SU-DHL-6 (cell line): ENCODE measurements around the gene ANXA2R.

Source experiments
- H2AFZ ChIP-seq: fragments of 200-600 bp; sonication (generic); 2 replicates; pipeline ENCODE4 v1.6.1; 2014; ENCODE audit warnings: low read depth, mild to moderate bottlenecking, moderate library complexity, mixed read lengths, antibody characterized with exemption, low read length; ENCODE audit not compliant: severe bottlenecking
- H3F3A ChIP-seq: fragments of 200-600 bp; shearing (Covaris generic); 2 replicates; pipeline ENCODE4 v1.6.0; 2016; ENCODE audit warnings: antibody characterized with exemption, mild to moderate bottlenecking; ENCODE audit not compliant: insufficient read depth
- H3K27ac ChIP-seq: fragments of 200-600 bp; sonication (generic); 2 replicates; pipeline ENCODE4 v1.5.1; 2016; ENCODE audit warnings: low read depth, mild to moderate bottlenecking, low read length, moderate library complexity, mixed read lengths
- H3K27me3 ChIP-seq: fragments of 200-600 bp; sonication (generic), shearing (Covaris generic); 2 replicates; pipeline ENCODE4 v1.6.0; 2014; ENCODE audit warnings: mild to moderate bottlenecking, low read length
- H3K36me3 ChIP-seq: fragments of 200-600 bp; sonication (generic); 2 replicates; pipeline ENCODE4 v1.6.1; 2014; ENCODE audit warnings: mild to moderate bottlenecking, low read length, mixed read lengths
- H3K4me2 ChIP-seq: fragments of 300-600, 200-600 bp; shearing (Covaris generic), sonication (generic); 2 replicates; pipeline ENCODE4 v1.6.0; 2014; ENCODE audit warnings: low read length, low read depth, mild to moderate bottlenecking; ENCODE audit not compliant: poor library complexity, severe bottlenecking
- H3K4me3 ChIP-seq: fragments of 200-600 bp; sonication (generic); 2 replicates; pipeline ENCODE4 v1.5.1; 2014; ENCODE audit warnings: antibody characterized with exemption, low read length, mild to moderate bottlenecking, mixed read lengths; ENCODE audit not compliant: insufficient read depth, poor library complexity, severe bottlenecking
- H3K79me2 ChIP-seq: fragments of 200-600 bp; sonication (generic); 2 replicates; pipeline ENCODE4 v1.6.1; 2014; ENCODE audit warnings: mild to moderate bottlenecking, low read length, moderate library complexity; ENCODE audit not compliant: insufficient read depth
- H3K9ac ChIP-seq: fragments of 200-600 bp; sonication (generic); 2 replicates; pipeline ENCODE4 v1.7.0; 2014; ENCODE audit warnings: mild to moderate bottlenecking, low read length
- H3K9me2 ChIP-seq: fragments of 200-600 bp; sonication (generic); replicated peaks from 2 replicates; pipeline ENCODE4 v1.6.1; 2014; ENCODE audit warnings: low read length; ENCODE audit not compliant: insufficient read depth
- H3K9me3 ChIP-seq: fragments of 200-600 bp; sonication (generic); 2 replicates; pipeline ENCODE4 v1.6.1; 2014; ENCODE audit warnings: low read length, mixed read lengths; ENCODE audit not compliant: insufficient read depth
- H4K20me1 ChIP-seq: fragments of 200-600 bp; sonication (generic); 2 replicates; pipeline ENCODE4 v1.6.1; 2014; ENCODE audit warnings: low read depth, mild to moderate bottlenecking, antibody characterized with exemption, low read length, moderate library complexity, mixed read lengths
- EZH2phosphoT487 ChIP-seq: fragments of 200-600 bp; sonication (generic), shearing (Covaris generic); conservative IDR thresholded peaks from 2 replicates; pipeline ENCODE4 v1.6.1; 2018; ENCODE audit warnings: mild to moderate bottlenecking, antibody characterized with exemption, low read length, moderate library complexity, mixed read lengths
- TF ChIP-seq, protein P1 (sequence below): fragments of 200-600 bp; sonication (generic); IDR thresholded peaks from one replicate; pipeline ENCODE4 v1.5.1; 2017; ENCODE audit warnings: antibody characterized with exemption, mild to moderate bottlenecking, low read length, moderate library complexity; ENCODE audit not compliant: insufficient read depth, poor library complexity, severe bottlenecking

Gene ANXA2R

DNA sequence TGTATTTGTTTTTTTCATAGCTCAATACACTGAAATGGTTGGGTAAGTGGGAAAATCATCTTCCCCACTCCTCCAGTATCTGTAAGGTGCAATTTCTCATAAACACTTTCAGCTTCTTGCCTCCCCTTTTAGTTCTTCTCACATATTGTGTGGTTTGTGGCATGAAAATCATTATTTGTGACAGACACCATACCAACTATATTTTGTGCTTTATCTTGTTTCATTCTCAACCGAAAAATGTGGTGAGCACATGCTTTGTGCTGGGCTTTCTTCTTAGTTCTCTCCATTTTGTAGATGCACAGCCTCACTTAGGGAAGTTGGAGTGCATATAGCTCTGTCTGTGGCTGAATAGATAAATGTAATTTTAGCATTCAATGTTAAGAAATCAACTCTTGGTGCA is 6.4 kb upstream of the ANXA2R start:
- Histone ChIP-seq H3K27ac (no peak overlapping the region), H3K79me2 (no peaks in the 10 kb centered on the region), H4K20me1 (no peaks in the 10 kb centered on the region), H2AFZ (no peak overlapping the region), H3K4me3 (no peak overlapping the region), H3K9ac (no peak overlapping the region), H3K27me3 (no peaks in the 10 kb centered on the region), H3F3A (peaks cover 11% of the 10 kb centered on the region), H3K9me2 (no peaks in the 10 kb centered on the region), H3K9me3 (no peaks in the 10 kb centered on the region), H3K36me3 (no peaks in the 10 kb centered on the region), H3K4me2 (no peak overlapping the region)
- TF ChIP-seq EZH2phosphoT487, result no peak
- TF ChIP-seq, protein P1, sequence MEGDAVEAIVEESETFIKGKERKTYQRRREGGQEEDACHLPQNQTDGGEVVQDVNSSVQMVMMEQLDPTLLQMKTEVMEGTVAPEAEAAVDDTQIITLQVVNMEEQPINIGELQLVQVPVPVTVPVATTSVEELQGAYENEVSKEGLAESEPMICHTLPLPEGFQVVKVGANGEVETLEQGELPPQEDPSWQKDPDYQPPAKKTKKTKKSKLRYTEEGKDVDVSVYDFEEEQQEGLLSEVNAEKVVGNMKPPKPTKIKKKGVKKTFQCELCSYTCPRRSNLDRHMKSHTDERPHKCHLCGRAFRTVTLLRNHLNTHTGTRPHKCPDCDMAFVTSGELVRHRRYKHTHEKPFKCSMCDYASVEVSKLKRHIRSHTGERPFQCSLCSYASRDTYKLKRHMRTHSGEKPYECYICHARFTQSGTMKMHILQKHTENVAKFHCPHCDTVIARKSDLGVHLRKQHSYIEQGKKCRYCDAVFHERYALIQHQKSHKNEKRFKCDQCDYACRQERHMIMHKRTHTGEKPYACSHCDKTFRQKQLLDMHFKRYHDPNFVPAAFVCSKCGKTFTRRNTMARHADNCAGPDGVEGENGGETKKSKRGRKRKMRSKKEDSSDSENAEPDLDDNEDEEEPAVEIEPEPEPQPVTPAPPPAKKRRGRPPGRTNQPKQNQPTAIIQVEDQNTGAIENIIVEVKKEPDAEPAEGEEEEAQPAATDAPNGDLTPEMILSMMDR, result no peak

DNA sequence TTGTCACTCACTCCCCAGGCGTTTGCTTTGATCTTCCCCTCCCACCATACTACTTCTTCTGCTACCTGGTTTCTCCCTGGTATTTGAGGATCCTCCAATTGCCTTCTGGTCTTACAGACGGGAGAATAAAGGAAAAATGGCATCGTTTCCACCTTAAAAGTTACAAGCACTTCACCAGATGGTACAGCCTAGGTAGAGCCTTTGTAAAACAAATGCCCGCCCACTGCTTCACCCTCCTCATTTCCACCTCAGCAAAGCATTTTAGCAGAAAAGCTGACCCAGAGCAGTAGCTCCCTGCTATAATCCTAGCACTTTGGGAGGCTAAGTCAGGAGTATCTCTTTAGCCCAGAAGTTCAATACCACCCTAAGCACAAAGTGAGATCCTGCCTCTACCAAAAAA is 5.1 kb upstream of the ANXA2R start:
- Histone ChIP-seq H3K9me3 (no peaks in the 10 kb centered on the region), H3K4me2 (no peak overlapping the region), H3K36me3 (no peaks in the 10 kb centered on the region), H3K9ac (no peak overlapping the region), H3F3A (peaks cover 23% of the 10 kb centered on the region), H4K20me1 (no peaks in the 10 kb centered on the region), H3K79me2 (no peaks in the 10 kb centered on the region), H3K27me3 (no peaks in the 10 kb centered on the region), H2AFZ (no peak overlapping the region), H3K9me2 (no peaks in the 10 kb centered on the region), H3K4me3 (no peak overlapping the region), H3K27ac (no peak overlapping the region)
- no peak for TF ChIP-seq EZH2phosphoT487
- TF ChIP-seq, protein P1, result no peak

DNA sequence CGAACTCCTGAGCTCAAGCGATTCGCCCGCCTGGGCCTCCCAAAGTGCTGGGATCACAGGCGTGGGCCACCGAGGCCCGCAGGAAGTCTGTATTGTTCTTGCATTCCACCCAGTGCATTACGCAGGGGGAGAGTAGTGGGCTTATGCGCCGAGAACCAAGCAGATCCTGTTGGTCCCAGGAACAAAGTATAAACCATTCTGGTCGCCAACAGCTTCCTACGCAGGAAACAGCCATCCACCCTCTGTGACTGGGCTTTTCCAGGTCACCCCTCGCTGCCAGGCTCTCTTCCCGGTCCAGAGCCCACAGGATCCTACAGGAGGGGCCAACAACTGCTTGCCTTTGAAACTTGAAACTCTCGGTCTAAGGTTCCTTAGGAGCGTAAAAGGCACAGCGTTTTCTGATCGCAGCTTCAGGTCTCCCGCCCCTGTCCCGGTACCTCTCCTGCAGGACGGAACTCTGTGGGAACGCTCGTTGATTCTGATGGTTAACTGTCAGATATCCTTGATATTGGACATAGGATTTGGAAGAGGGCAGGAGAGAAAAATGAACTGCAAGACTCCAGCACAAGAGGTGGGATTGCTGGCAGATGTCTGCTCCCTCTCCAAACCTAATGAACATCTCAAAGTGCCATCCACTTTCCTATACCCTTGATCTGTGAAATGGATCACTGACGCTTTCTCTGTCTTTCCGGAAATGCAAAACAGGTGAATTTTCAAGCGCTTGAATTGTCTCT is 4.2 kb upstream of the ANXA2R start:
- Histone ChIP-seq H3K27me3 (no peaks in the 10 kb centered on the region), H3K36me3 (no peaks in the 10 kb centered on the region), H3K9ac (no peak overlapping the region), H3F3A (peaks cover 23% of the 10 kb centered on the region), H3K4me3 (no peak overlapping the region), H3K9me3 (no peaks in the 10 kb centered on the region), H3K9me2 (no peaks in the 10 kb centered on the region), H4K20me1 (no peaks in the 10 kb centered on the region), H3K79me2 (no peaks in the 10 kb centered on the region; the same call in 1 of the 2 replicates), H2AFZ (no peak overlapping the region), H3K4me2 (no peak overlapping the region), H3K27ac (no peak overlapping the region)
- TF ChIP-seq EZH2phosphoT487, result no peak
- TF ChIP-seq, protein P1, result no peak
